ENCODE data around the gene PGA5. TPM values are rescaled to one million over a fixed set of nuclear protein-coding genes. Genes with fewer than 3 reads are reported as not detected.

PGA5 gene
- total and polyA plus RNA-seq, 4 donors: 0.33 to 0.79 (median 0.63) TPM

DNA sequence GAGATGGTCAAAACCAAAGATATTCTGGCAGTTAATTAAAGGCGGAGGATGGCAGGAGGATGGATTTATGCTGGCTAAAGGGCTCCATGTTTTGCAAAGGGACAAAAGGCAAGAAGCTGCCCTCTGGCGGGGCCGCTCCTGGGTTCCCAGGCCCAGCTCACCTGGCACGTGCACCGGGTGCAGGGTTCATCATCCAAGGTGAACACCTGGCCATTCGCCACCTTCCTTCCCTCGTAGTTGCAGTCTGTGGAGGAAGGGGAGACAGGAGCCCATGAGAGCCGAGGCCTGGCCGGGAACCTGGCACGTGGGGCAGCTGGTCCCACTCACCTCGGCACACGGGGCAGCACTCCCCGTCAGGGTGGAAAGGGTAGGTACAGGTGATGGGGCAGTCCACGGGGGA lies 23.8 kb downstream of the PGA5 start:
- H3K36me3 ChIP-seq (ENCODE audit: control insufficient read depth, insufficient read depth, low read length): peaks cover 26% of the 10 kb centered on the region
- H3K4me3 ChIP-seq (ENCODE audit: low read depth, low read length): no peak overlapping the region
- no peaks in the 10 kb centered on the region for H3K9me3 ChIP-seq (ENCODE audit: control insufficient read depth, insufficient read depth, low read length)
- H3K27me3 ChIP-seq (ENCODE audit: control insufficient read depth, insufficient read depth, low read length): no peaks in the 10 kb centered on the region
- 94% methylated on average over 14 of the region's 14 CpGs for WGBS (ENCODE audit: insufficient coverage)
- H3K4me1 ChIP-seq (ENCODE audit: control insufficient read depth, insufficient read depth, low read length): no peaks in the 10 kb centered on the region
- no peak overlapping the region for H3K27ac ChIP-seq (ENCODE audit: low read depth, low read length)
- no peak for DNase-seq (ENCODE audit: low read depth in 4 of 6, low spot score in 6 of 6)

DNA sequence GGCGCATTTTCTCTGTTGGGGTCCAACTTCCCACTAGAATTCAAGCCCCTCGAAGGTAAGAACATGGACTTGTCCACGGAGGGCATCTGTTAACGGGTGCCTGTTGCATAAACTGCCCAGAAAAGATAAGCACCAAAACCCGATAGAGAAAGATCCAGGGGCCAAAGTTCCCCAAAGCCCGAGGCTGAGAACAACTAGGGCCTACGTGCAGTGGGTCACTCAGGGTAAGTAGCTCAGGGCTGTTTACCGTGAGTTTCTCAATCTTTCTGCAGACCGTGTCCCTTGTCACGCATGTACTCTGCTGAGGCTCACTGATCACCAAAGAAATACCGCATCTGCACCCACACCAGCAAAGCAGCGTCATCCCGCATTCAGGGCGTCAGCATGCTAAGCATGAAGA lies 24.4 kb downstream of the PGA5 start:
- Histone ChIP-seq H3K4me1 (ENCODE audit: control insufficient read depth, insufficient read depth, low read length) (no peaks in the 10 kb centered on the region), H3K27ac (ENCODE audit: low read depth, low read length) (no peak overlapping the region), H3K27me3 (ENCODE audit: control insufficient read depth, insufficient read depth, low read length) (no peaks in the 10 kb centered on the region), H3K36me3 (ENCODE audit: control insufficient read depth, insufficient read depth, low read length) (peaks cover 24% of the 10 kb centered on the region), H3K4me3 (ENCODE audit: low read depth, low read length) (no peak overlapping the region), H3K9me3 (ENCODE audit: control insufficient read depth, insufficient read depth, low read length) (no peaks in the 10 kb centered on the region)
- WGBS (ENCODE audit: insufficient coverage): 93% methylated on average over 13 of the region's 14 CpGs
- DNase-seq (ENCODE audit: low read depth in 4 of 6, low spot score in 6 of 6): no peak

DNA sequence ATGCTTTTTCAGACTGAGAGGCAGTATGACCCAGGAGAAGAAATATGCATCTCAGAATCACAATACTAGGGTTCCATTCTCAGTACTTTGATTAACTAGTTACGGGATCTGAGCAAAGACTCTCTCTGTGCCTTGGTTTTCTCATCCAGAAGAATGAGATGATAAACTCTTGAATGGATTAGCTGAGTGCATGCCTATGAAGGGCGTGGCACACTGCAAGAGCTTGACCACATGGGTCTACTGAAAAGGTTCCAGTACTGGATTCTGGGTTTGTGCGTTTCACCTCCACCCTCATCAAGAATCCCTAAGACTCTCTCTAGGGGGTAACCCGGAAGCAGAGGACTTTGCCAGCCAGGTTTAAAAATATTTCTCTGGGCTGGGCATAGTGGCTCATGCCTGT lies 25.6 kb downstream of the PGA5 start:
- Histone ChIP-seq H3K27me3 (ENCODE audit: control insufficient read depth, insufficient read depth, low read length) (no peaks in the 10 kb centered on the region), H3K4me3 (ENCODE audit: low read depth, low read length) (no peak overlapping the region), H3K4me1 (ENCODE audit: control insufficient read depth, insufficient read depth, low read length) (no peaks in the 10 kb centered on the region), H3K36me3 (ENCODE audit: control insufficient read depth, insufficient read depth, low read length) (peaks cover 31% of the 10 kb centered on the region), H3K27ac (ENCODE audit: low read depth, low read length) (no peak overlapping the region), H3K9me3 (ENCODE audit: control insufficient read depth, insufficient read depth, low read length) (no peaks in the 10 kb centered on the region)
- 75% methylated on average over 2 of the region's 4 CpGs for WGBS (ENCODE audit: insufficient coverage)
- no peak for DNase-seq (ENCODE audit: low read depth in 4 of 6, low spot score in 6 of 6)

DNA sequence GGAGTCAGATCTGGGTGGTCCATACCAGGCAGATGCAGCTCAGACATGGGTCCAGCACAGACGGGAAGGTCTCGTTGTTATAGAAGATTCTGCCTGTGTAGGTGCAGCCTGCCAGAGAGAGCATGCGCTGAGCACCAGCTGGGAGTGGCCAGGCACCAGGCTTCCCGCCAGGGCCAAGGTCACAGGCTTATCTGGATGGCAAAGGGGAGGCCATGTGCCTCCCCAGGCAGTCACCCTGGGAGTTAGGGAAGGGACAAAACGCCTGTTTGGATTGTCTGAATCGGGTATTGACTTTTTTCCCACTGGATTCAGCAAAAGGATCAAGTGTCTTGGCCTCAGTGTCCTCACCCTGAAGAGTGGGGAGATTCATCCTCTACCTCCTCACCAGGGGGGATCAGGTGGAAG lies 26.5 kb downstream of the PGA5 start:
- H3K4me3 ChIP-seq (ENCODE audit: low read depth, low read length): no peak overlapping the region
- 84% methylated on average over 4 of the region's 6 CpGs for WGBS (ENCODE audit: insufficient coverage)
- H3K27me3 ChIP-seq (ENCODE audit: control insufficient read depth, insufficient read depth, low read length): no peaks in the 10 kb centered on the region
- H3K9me3 ChIP-seq (ENCODE audit: control insufficient read depth, insufficient read depth, low read length): no peaks in the 10 kb centered on the region
- DNase-seq (ENCODE audit: low read depth in 4 of 6, low spot score in 6 of 6): no peak
- H3K27ac ChIP-seq (ENCODE audit: low read depth, low read length): no peak overlapping the region
- H3K36me3 ChIP-seq (ENCODE audit: control insufficient read depth, insufficient read depth, low read length): peaks cover 33% of the 10 kb centered on the region
- no peaks in the 10 kb centered on the region for H3K4me1 ChIP-seq (ENCODE audit: control insufficient read depth, insufficient read depth, low read length)

DNA sequence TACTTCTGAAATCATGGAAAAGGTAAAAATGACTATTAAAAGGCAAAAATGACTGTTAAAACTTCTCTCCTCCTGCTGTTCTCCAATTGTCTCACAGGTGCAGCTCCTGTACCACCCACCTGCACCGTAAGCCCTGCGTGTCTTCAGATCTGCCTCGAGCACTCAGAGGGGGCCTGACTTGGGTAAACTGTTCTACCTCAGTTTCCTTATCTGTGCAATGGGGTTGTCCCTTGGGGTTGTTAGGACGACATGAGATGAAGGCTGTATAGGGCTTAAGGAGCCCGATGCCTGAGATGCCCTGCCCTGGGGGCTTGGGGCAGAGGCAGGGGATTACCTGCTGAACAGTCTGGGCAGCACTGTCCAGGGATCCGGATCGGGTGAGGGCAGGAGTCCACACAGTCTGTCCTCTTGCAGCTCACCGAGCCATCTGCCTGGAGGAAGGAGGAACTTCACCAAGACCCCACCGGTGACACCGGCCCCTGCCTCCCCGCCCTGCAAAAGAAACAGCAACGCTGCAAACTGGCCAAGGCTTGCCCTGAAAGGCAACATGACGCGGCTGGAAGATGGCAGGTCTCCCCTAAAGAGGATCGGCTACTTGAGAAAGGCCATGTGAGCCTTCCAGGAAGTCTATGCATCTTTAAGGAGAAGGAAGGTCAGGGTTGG lies 27.7 kb downstream of the PGA5 start:
- Histone ChIP-seq H3K27ac (ENCODE audit: low read depth, low read length) (no peak overlapping the region), H3K4me1 (ENCODE audit: control insufficient read depth, insufficient read depth, low read length) (peaks cover 8% of the 10 kb centered on the region), H3K27me3 (ENCODE audit: control insufficient read depth, insufficient read depth, low read length) (no peaks in the 10 kb centered on the region), H3K9me3 (ENCODE audit: control insufficient read depth, insufficient read depth, low read length) (no peaks in the 10 kb centered on the region), H3K4me3 (ENCODE audit: low read depth, low read length) (no peak overlapping the region), H3K36me3 (ENCODE audit: control insufficient read depth, insufficient read depth, low read length) (peaks cover 43% of the 10 kb centered on the region)
- no peak for DNase-seq (ENCODE audit: low read depth in 4 of 6, low spot score in 6 of 6)
- 95% methylated on average over 12 of the region's 15 CpGs for WGBS (ENCODE audit: insufficient coverage)

DNA sequence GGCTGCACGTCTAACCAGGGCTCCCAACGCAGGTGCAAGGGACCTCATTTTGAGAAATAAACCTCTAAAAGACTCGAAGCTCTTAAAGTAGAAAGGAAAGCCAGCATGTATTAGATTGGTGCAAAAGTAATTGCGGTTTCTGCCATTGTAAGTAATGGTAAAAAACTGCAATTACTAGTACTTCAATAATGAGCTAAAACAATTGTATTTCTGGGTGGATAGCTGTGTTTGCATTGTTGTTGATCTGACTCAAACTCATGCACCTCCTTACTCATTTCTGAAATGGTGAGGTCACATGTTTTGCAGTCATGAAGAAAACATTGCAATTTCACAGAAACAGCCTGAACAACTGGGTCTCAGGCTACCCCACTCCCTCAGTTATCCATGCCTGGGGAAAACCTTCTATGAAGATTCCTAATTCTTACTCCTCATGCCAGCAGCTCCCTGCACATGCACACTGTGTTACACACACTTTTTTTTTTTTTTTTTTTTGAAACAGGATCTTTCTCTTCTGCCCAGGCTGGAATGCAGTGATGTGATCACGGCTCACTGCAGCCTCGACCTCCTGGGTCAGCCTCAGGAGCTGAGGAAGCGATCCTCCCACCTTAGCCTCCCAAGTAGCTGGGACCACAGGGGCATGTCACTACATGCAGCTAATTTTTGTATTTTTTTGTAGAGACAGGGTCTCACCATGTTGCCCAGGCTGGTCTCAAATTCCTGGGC lies 29.5 kb downstream of the PGA5 start:
- WGBS (ENCODE audit: insufficient coverage): 97% methylated on average over 3 of the region's 7 CpGs
- Histone ChIP-seq H3K27me3 (ENCODE audit: control insufficient read depth, insufficient read depth, low read length) (no peaks in the 10 kb centered on the region), H3K4me3 (ENCODE audit: low read depth, low read length) (no peak overlapping the region), H3K27ac (ENCODE audit: low read depth, low read length) (no peak overlapping the region), H3K4me1 (ENCODE audit: control insufficient read depth, insufficient read depth, low read length) (peaks cover 13% of the 10 kb centered on the region), H3K9me3 (ENCODE audit: control insufficient read depth, insufficient read depth, low read length) (no peaks in the 10 kb centered on the region), H3K36me3 (ENCODE audit: control insufficient read depth, insufficient read depth, low read length) (peaks cover 41% of the 10 kb centered on the region)
- no peak for DNase-seq (ENCODE audit: low read depth in 4 of 6, low spot score in 6 of 6)

DNA sequence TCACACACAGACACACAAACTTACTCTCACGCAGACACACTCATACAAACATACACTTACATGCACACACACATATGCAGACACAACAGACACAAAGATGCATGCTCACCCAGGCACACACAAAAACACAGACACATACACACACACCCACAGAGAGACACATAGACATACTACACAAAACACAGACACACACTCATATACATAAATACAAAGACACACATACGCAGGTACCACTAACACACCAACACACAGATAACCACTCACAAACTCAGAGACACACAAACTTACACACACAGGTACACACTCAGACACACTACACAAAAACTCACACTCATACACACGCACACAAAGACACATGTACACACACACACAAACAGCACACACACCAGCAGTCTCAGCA lies 31.8 kb downstream of the PGA5 start:
- DNase-seq (ENCODE audit: low read depth in 4 of 6, low spot score in 6 of 6): no peak
- no peaks in the 10 kb centered on the region for H3K9me3 ChIP-seq (ENCODE audit: control insufficient read depth, insufficient read depth, low read length)
- peaks cover 18% of the 10 kb centered on the region for H3K4me1 ChIP-seq (ENCODE audit: control insufficient read depth, insufficient read depth, low read length)
- H3K4me3 ChIP-seq (ENCODE audit: low read depth, low read length): no peak overlapping the region
- H3K36me3 ChIP-seq (ENCODE audit: control insufficient read depth, insufficient read depth, low read length): peaks cover 50% of the 10 kb centered on the region
- no peak overlapping the region for H3K27ac ChIP-seq (ENCODE audit: low read depth, low read length)
- 100% methylated on average over 3 of the region's 3 CpGs for WGBS (ENCODE audit: insufficient coverage)
- no peaks in the 10 kb centered on the region for H3K27me3 ChIP-seq (ENCODE audit: control insufficient read depth, insufficient read depth, low read length)

DNA sequence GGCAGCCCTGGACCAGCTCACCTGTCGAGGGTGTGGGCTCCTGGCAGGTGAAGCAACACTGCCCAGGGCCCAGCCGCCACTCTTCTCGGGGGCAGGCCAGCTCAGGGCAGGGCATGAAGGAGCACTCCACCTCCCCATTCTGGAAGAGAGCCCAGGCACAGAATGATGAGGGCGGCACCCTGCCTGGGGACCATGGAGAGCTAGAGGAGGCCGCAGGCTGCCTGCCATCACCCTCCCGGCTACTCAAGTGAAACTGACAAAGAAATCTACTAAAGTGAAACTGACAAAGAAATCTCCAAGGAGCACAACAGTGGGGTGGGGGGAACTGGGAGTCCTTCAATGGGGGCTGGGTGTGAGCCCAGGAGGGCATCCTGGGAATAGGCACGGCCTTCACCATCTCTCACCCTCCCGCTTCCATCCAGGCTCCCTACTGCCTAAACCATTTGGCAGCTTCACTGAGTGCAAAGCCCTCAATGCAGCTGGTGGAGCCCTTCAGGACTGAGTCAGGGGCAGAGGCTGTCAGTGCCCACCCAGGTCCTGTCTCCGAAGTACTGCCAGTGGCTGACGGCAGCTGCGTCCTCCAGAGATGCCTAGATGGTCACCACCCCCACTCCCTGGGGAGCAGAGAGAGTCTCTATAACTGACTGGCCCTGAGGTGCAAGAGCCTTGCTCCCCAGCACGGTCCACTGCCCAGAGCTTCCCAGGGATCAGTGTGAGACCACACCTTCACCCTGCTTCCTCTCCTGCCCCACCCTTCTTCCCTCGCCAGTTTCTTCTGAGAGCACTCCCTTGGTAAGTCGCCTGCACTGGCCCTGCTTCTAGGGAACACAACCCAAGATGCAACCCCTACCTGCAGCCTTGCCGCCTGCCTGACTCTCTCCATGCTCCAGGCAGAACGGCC lies 32.5 kb downstream of the PGA5 start:
- no peaks in the 10 kb centered on the region for H3K27me3 ChIP-seq (ENCODE audit: control insufficient read depth, insufficient read depth, low read length)
- no peaks in the 10 kb centered on the region for H3K9me3 ChIP-seq (ENCODE audit: control insufficient read depth, insufficient read depth, low read length)
- H3K36me3 ChIP-seq (ENCODE audit: control insufficient read depth, insufficient read depth, low read length): peaks cover 50% of the 10 kb centered on the region
- peaks cover 21% of the 10 kb centered on the region for H3K4me1 ChIP-seq (ENCODE audit: control insufficient read depth, insufficient read depth, low read length)
- peak in 2 of 6 donors; percentile 33 to 79 for DNase-seq (ENCODE audit: low read depth in 4 of 6, low spot score in 6 of 6)
- WGBS (ENCODE audit: insufficient coverage): 67% methylated on average over 15 of the region's 16 CpGs
- no peak overlapping the region for H3K4me3 ChIP-seq (ENCODE audit: low read depth, low read length)
- no peak overlapping the region for H3K27ac ChIP-seq (ENCODE audit: low read depth, low read length)

DNA sequence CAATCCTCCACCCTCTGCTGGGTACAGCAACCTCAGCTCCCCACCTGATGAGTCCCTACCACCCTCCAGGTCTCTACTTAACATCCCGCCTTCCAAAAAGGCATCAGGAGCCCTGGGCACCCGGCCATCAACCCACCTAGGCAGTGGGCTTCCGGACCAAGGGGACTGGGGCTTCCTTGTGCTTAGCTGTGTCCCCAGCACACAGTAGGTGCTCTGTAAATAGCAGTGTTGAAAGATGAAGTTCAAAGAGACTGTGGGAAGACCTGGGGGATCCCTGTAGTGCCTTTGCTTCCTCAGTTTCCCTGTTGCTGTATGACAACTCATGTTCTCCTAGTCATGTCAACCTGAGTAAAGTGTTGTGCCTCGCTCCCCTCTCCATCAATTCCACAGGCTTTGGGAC lies 33.1 kb downstream of the PGA5 start:
- H3K27me3 ChIP-seq (ENCODE audit: control insufficient read depth, insufficient read depth, low read length): no peaks in the 10 kb centered on the region
- no peak for DNase-seq (ENCODE audit: low read depth in 4 of 6, low spot score in 6 of 6)
- 98% methylated on average over 4 of the region's 4 CpGs for WGBS (ENCODE audit: insufficient coverage)
- no peak overlapping the region for H3K4me3 ChIP-seq (ENCODE audit: low read depth, low read length)
- no peak overlapping the region for H3K27ac ChIP-seq (ENCODE audit: low read depth, low read length)
- peaks cover 21% of the 10 kb centered on the region for H3K4me1 ChIP-seq (ENCODE audit: control insufficient read depth, insufficient read depth, low read length)
- no peaks in the 10 kb centered on the region for H3K9me3 ChIP-seq (ENCODE audit: control insufficient read depth, insufficient read depth, low read length)
- peaks cover 46% of the 10 kb centered on the region for H3K36me3 ChIP-seq (ENCODE audit: control insufficient read depth, insufficient read depth, low read length)
